Prostate gland (tissue), 2 donors: ENCODE measurements around the gene BRPF1. TPM values are rescaled to one million over a fixed set of nuclear protein-coding genes. Genes with fewer than 3 reads are reported as not detected.

Experiments used
- DNase-seq: peaks from one replicate; pipeline ENCODE4 v3.0.0-alpha.2; 2019; ENCODE audit warnings: low spot score
- H3K27ac ChIP-seq, 2 donors: fragments of 200-600 bp; sonication (generic); 2 replicates each; pipeline ENCODE4 v1.5.1; 2017 to 2019
- H3K27me3 ChIP-seq: fragments of 200-600 bp; sonication (generic); replicated peaks from 2 replicates; pipeline ENCODE4 v1.5.1; 2019; ENCODE audit not compliant: insufficient read depth
- H3K36me3 ChIP-seq, 2 donors: fragments of 200-600 bp; sonication (generic); 1 replicate in 1 of 2; 2 replicates in 1 of 2; pipeline versions ENCODE4 v1.5.1 to v1.8.1; 2017 to 2019
- H3K4me1 ChIP-seq: fragments of 200-600 bp; sonication (generic); replicated peaks from 2 replicates; pipeline ENCODE4 v1.5.1; 2019
- H3K4me3 ChIP-seq, 2 donors: fragments of 200-600 bp; sonication (generic); 2 replicates each; pipeline ENCODE4 v1.5.1; 2017 to 2019
- H3K9me3 ChIP-seq: fragments of 200-600 bp; sonication (generic); 2 replicates; pipeline ENCODE4 v1.5.1; 2017
- POLR2A ChIP-seq: fragments of 450-650 bp; IDR thresholded peaks from one replicate; pipeline ENCODE4 v1.6.1; 2016; ENCODE audit warnings: antibody characterized with exemption, mild to moderate bottlenecking
- POLR2AphosphoS5 ChIP-seq: sonication (generic); formaldehyde crosslinking; IDR thresholded peaks from one replicate; pipeline ENCODE4 v1.6.1; 2017; ENCODE audit warnings: antibody characterized with exemption
- WGBS: methylation state at CpG from one replicate; pipeline ENCODE4 v1.1.5; 2018; 5-methylcytosine and 5-hydroxymethylcytosine counted together
- intact Hi-C: fragments of 100-400 bp; cut with DNase I; formaldehyde crosslinking; loops from one replicate; pipeline ENCODE4 v1.14.2; 2022
- total RNA-seq, 2 donors: library from RNA; depleted of rRNA; stranded (reverse); fragments of >200 nt; gene quantifications; one replicate each; pipeline ENCODE4 v1.1.0, GENCODE V29; 2016
- TF ChIP-seq, protein P1 (sequence below), 4 experiments: fragments of 200-600 bp in 2 of 4; fragments of 450-650 bp in 2 of 4; sonication (generic) in 2 of 4; IDR thresholded peaks; 1 replicate in 3 of 4; 2 replicates in 1 of 4; pipeline ENCODE4 v1.5.1; 2016 to 2019; ENCODE audit warnings: antibody characterized with exemption in 4 of 4, mild to moderate bottlenecking in 2 of 4, moderate library complexity in 2 of 4

BRPF1 gene
- total RNA-seq, 2 donors from 2014 or later: 14.2 to 43.5 TPM

- no peak for DNase-seq
- intact Hi-C loops: no loop called here
- no peak for TF ChIP-seq POLR2A
- TF ChIP-seq, protein P1, sequence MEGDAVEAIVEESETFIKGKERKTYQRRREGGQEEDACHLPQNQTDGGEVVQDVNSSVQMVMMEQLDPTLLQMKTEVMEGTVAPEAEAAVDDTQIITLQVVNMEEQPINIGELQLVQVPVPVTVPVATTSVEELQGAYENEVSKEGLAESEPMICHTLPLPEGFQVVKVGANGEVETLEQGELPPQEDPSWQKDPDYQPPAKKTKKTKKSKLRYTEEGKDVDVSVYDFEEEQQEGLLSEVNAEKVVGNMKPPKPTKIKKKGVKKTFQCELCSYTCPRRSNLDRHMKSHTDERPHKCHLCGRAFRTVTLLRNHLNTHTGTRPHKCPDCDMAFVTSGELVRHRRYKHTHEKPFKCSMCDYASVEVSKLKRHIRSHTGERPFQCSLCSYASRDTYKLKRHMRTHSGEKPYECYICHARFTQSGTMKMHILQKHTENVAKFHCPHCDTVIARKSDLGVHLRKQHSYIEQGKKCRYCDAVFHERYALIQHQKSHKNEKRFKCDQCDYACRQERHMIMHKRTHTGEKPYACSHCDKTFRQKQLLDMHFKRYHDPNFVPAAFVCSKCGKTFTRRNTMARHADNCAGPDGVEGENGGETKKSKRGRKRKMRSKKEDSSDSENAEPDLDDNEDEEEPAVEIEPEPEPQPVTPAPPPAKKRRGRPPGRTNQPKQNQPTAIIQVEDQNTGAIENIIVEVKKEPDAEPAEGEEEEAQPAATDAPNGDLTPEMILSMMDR (IDR thresholded peaks at IDR 0.05): no peak
- no peak for TF ChIP-seq POLR2AphosphoS5
- Histone ChIP-seq H3K4me3 (no peak overlapping the region), H3K27me3 (no peaks in the 10 kb centered on the region), H3K27ac (no peak overlapping the region), H3K4me1 (no peaks in the 10 kb centered on the region), H3K9me3 (no peaks in the 10 kb centered on the region), H3K36me3 (peaks cover 3 to 5% of the 10 kb centered on the region in 2 donors)
- WGBS: 93% methylated on average over 7 of the region's 7 CpGs
Measured at GRCh38 chr3:9695746-9696145, 35.8 kb upstream of the BRPF1 start.

DNA sequence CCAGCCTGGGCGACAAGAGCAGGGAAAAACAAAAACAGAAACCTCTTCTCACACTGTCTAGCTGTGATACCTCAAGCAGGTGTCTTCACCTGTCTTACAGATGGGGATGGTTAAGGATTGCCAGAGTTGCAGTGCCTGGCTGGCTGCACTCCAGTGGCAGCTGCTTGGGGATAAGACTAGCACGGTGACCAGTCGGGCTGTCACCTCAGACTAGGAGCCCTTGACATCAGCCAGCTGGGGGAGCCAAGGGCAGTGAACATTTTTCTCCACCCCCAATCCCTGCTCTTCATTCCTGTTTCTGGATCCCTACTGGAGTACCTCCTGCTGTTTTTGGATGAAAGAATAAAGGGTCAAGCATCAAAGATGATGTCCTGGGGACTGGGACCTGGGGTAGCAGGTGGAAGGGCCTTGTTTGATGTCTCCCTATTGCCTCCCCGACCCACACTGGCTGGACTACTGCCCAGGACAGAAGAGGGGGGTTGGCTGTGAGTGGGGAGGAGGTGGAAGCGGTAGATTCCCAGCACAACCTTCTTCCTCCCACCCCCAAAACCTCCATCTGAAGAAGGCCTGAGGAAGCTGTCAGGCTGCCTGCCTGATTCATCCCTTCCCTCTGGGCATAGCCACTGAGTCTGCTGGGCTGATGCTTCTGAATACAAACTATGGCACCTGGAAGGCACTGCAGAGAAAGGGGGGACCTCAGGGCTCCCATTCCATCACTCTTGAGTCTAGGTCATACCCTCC lies 34.9 kb upstream of the BRPF1 start:
- TF ChIP-seq, protein P1 (IDR thresholded peaks at IDR 0.05): no peak
- no peak for TF ChIP-seq POLR2AphosphoS5
- TF ChIP-seq POLR2A: no peak
- no peaks in the 10 kb centered on the region for H3K4me1 ChIP-seq
- H3K36me3 ChIP-seq: peaks cover 3 to 5% of the 10 kb centered on the region in 2 donors
- H3K27ac ChIP-seq: no peak overlapping the region
- no peak for DNase-seq
- no peaks in the 10 kb centered on the region for H3K27me3 ChIP-seq
- no peaks in the 10 kb centered on the region for H3K9me3 ChIP-seq
- H3K4me3 ChIP-seq: no peak overlapping the region
- 67% methylated on average over 5 of the region's 5 CpGs for WGBS
- intact Hi-C loops: no loop called here

- peaks cover 3 to 5% of the 10 kb centered on the region in 2 donors for H3K36me3 ChIP-seq
- H3K27me3 ChIP-seq: no peaks in the 10 kb centered on the region
- no peak for DNase-seq
- no peak overlapping the region for H3K27ac ChIP-seq
- H3K9me3 ChIP-seq: no peaks in the 10 kb centered on the region
- H3K4me3 ChIP-seq: no peak overlapping the region
- intact Hi-C loops: no loop called here
- TF ChIP-seq POLR2AphosphoS5 (no peak), POLR2A (no peak)
- TF ChIP-seq, protein P1 (IDR thresholded peaks at IDR 0.05): no peak
- WGBS: 83% methylated on average over 4 of the region's 4 CpGs
- H3K4me1 ChIP-seq: no peaks in the 10 kb centered on the region
Measured at GRCh38 chr3:9697892-9698291, 33.6 kb upstream of the BRPF1 start.

- Histone ChIP-seq H3K4me3 (no peak overlapping the region), H3K4me1 (no peaks in the 10 kb centered on the region), H3K9me3 (no peaks in the 10 kb centered on the region), H3K36me3 (peaks cover 3 to 5% of the 10 kb centered on the region in 2 donors), H3K27ac (no peak overlapping the region), H3K27me3 (no peaks in the 10 kb centered on the region)
- WGBS: 94% methylated on average over 3 of the region's 3 CpGs
- no peak for DNase-seq
- intact Hi-C loops: no loop called here
- TF ChIP-seq POLR2AphosphoS5 (no peak), POLR2A (no peak)
- TF ChIP-seq, protein P1 (IDR thresholded peaks at IDR 0.05): no peak
Measured at GRCh38 chr3:9698293-9698692, 33.2 kb upstream of the BRPF1 start.

DNA sequence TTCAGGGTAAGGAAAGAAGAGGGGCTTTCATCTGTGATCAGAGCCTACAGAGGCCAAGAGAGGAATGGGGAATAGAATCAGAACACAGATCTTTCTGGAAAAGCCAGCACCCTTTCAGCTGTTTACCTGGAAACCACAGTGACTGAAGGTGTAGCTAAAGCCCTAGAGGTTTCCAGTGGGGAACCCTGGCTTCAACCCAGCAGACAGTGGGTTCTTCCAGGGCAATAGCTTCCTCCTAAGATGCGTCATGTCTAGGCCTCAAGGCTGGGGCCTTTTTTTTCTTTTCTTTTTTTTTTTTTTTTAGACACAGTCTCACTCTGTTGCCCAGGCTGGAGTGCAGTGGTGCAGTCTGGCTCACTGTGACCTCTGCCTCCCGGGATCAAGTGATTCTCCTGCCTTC lies 31.0 kb upstream of the BRPF1 start:
- H3K4me3 ChIP-seq: no peak overlapping the region
- peaks cover 7% of the 10 kb centered on the region for H3K4me1 ChIP-seq
- no peaks in the 10 kb centered on the region for H3K9me3 ChIP-seq
- intact Hi-C loops: no loop called here
- 85% methylated on average over 2 of the region's 2 CpGs for WGBS
- TF ChIP-seq, protein P1 (IDR thresholded peaks at IDR 0.05): no peak
- TF ChIP-seq POLR2A: no peak
- no peak for DNase-seq
- no peak overlapping the region for H3K27ac ChIP-seq
- peaks cover 3 to 5% of the 10 kb centered on the region in 2 donors for H3K36me3 ChIP-seq
- no peaks in the 10 kb centered on the region for H3K27me3 ChIP-seq
